ENCODE measurements around the gene SEMA5B.

- TF ChIP-seq CTCF (conservative IDR thresholded peaks at IDR 0.05; ENCODE audit: low read depth, low read length) (no peak), EZH2phosphoT487 (IDR thresholded peaks at IDR 0.05; ENCODE audit: borderline replicate concordance, low read length) (no peak), EZH2 (IDR thresholded peaks at IDR 0.05; ENCODE audit: low read length, unreplicated experiment) (no peak)
Measured at GRCh38 chr3:122992676-122993075, 34.9 kb downstream of the SEMA5B start.

Data from PC-3 (cell line).